AG04449 (cell line): ENCODE data around the gene KMT2C.

ENCODE experiments used
- CTCF ChIA-PET: fragments of 350-600 bp; formaldehyde crosslinking; extraction: SDS; loops from one replicate; lab custom pipeline; 2021; ENCODE audit warnings: antibody characterized with exemption; lab: Yijun Ruan, JAX
- POLR2A ChIA-PET: fragments of 400-600, 350-600 bp; formaldehyde crosslinking; extraction: SDS; loops from one replicate; lab custom pipeline; 2020; ENCODE audit warnings: antibody characterized with exemption, inconsistent platforms; lab: Yijun Ruan, JAX
- DNase-seq: peaks from one replicate; pipeline ENCODE4 v3.0.0-alpha.2; 2010; ENCODE audit warnings: low read depth, low spot score
- H3K4me3 ChIP-seq: 2 replicates; pipeline ENCODE4 v1.5.1; 2011; ENCODE audit warnings: low read depth, mild to moderate bottlenecking, control low read depth, low read length
- TF ChIP-seq, protein P1 (sequence below): IDR thresholded peaks from one replicate; pipeline ENCODE4 v1.5.1; 2011; ENCODE audit warnings: mild to moderate bottlenecking, moderate library complexity, low read length, control low read depth, inconsistent platforms; ENCODE audit not compliant: insufficient read depth; ENCODE audit errors: missing control alignments

Gene KMT2C

DNA sequence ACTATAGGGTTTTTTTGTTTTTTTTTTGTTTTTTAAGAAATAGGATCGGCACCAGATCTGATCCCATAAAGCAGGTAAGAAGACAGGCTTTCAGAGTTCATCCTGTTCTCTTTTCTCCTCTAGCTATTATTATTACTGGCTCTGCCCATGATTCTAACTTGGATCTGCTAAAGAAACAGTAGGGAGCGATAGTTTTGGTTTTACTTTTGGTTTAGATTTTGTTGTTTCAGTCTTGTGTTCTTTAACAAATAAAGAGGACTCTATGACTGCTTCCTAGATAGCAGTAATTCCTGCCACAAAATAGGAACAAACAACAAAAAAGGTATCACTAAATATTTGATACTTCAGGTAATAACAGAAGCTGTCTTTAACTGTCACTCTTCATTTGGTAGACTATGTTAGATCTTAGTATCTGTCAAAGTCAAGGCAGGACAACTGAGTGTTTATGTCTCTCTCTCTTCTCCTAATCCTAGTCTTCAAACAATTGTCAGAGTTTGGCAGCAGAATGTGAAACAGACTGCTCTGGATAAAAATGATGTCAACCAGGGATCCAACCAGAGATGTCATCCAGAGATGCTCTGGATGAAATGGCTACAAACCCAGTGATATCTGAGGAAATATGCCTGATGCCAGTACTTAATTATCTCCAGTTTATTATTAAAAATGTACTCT, 99.8 kb downstream of the KMT2C start:
- no peak overlapping the region for H3K4me3 ChIP-seq
- CTCF ChIA-PET, result interaction anchor here (0.8 to 2.8 kb wide), 8 partner anchors 11 to 371 kb away, joined by 3 to 15 read pairs (median 4); no protein-coding TSS in a partner anchor

DNA sequence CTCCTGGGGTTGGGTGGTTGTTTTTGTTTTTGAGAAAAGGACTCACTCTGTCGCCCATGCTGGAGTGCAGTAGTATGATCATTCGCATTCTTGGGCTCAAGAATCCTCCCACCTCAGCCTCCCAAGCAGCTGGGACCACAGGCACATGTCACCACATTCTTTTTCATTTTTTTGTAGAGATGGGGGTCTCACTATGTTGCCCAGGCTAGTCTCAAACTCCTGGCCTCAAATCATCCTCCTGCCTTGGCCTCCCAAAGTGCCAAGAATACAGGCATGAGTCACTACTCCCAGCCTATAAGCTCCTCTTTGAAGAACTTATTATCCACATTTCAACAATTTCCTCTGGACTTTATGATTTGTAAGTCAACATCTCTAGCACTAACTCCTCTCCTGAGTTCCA, 102.7 kb downstream of the KMT2C start:
- no peak for DNase-seq
- CTCF ChIA-PET, result interaction anchor here (1.1 to 4.3 kb wide), 6 partner anchors 8 to 374 kb away, joined by 3 to 24 read pairs (median 4); no protein-coding TSS in a partner anchor
- TF ChIP-seq, protein P1, sequence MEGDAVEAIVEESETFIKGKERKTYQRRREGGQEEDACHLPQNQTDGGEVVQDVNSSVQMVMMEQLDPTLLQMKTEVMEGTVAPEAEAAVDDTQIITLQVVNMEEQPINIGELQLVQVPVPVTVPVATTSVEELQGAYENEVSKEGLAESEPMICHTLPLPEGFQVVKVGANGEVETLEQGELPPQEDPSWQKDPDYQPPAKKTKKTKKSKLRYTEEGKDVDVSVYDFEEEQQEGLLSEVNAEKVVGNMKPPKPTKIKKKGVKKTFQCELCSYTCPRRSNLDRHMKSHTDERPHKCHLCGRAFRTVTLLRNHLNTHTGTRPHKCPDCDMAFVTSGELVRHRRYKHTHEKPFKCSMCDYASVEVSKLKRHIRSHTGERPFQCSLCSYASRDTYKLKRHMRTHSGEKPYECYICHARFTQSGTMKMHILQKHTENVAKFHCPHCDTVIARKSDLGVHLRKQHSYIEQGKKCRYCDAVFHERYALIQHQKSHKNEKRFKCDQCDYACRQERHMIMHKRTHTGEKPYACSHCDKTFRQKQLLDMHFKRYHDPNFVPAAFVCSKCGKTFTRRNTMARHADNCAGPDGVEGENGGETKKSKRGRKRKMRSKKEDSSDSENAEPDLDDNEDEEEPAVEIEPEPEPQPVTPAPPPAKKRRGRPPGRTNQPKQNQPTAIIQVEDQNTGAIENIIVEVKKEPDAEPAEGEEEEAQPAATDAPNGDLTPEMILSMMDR, result no peak
- POLR2A ChIA-PET, result no interaction called here
- no peak overlapping the region for H3K4me3 ChIP-seq

More for the DNA sequence above, 99.8 kb downstream of the KMT2C start:
- DNase-seq, result no peak
- TF ChIP-seq, protein P1, result no peak
- POLR2A ChIA-PET, result no interaction called here

DNA sequence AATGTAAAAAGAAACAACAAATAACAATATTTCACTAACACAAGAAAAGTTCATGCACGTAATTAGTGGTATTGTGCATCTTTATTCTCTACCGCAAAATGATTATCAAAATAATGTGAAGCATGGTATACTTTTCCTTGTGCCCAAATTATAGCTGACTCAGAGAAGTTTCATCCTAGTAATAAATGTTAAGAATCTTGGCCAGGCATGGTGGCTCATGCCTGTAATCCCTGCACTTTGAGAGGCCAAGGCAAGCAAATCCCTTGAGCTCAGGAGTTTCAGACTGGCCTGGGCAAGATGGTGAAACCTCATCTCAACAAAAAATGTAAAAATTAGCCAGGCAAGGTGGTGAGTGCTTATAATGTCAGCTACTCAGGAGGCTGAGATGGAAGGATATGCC, 105.0 kb downstream of the KMT2C start:
- ChIA-PET CTCF (interaction anchor here (4.0 to 4.3 kb wide), 2 partner anchors 10 to 376 kb away, joined by 16 to 24 read pairs; no protein-coding TSS in a partner anchor), POLR2A (no interaction called here)
- TF ChIP-seq, protein P1, result no peak
- no peak overlapping the region for H3K4me3 ChIP-seq
- peak; percentile 7 for DNase-seq

DNA sequence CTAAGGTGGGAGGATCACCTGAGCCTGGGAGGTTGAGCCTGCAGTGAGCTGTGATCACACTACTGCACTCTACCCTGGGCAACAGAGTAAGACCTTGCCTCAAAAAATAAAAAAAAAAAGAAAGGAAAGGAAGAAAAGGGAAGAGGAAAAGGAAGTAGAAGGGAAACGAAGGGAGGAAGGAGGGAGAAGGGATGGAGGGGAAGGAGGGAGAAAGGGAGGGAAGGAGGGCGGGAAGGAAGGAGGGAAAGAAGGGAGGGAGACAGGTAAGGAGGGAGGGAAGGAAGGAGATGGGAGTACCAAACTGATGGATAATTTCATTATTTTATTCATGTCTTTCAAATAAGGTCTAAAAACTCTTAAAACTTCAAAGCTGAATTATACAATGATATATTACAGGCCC, 106.3 kb downstream of the KMT2C start:
- CTCF ChIA-PET, result interaction anchor here (1.8 to 4.0 kb wide), 2 partner anchors 12 kb away, joined by 6 to 24 read pairs; no protein-coding TSS in a partner anchor
- TF ChIP-seq, protein P1, result no peak
- POLR2A ChIA-PET, result no interaction called here
- no peak for DNase-seq
- H3K4me3 ChIP-seq, result no peak overlapping the region

DNA sequence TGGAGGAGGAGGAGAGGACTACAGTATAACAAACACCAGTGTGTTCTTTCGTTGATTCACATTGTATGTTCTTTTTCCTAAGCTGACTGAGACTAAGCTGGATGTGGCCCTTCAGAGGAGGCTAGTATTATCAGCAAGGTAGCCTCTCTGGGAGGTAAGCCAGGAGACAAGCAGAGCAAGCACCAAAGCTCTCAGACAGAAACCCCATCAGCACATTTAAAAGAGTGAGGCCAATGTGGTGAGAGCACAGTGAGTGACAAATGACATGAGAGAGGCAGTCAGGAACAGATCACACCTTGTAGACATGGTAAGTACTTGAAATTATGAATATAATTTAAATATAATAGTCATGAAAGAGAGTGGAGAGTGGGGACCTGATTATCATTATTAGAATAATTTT, 107.6 kb downstream of the KMT2C start:
- no peak for DNase-seq
- TF ChIP-seq, protein P1, result no peak
- POLR2A ChIA-PET, result interaction anchor here (0.7 kb wide), 1 partner anchor 109 kb away, joined by 4 read pairs; no protein-coding TSS in a partner anchor
- H3K4me3 ChIP-seq, result no peak overlapping the region
- CTCF ChIA-PET, result interaction anchor here (1.8 kb wide), 1 partner anchor 13 kb away, joined by 6 read pairs; no protein-coding TSS in a partner anchor

DNA sequence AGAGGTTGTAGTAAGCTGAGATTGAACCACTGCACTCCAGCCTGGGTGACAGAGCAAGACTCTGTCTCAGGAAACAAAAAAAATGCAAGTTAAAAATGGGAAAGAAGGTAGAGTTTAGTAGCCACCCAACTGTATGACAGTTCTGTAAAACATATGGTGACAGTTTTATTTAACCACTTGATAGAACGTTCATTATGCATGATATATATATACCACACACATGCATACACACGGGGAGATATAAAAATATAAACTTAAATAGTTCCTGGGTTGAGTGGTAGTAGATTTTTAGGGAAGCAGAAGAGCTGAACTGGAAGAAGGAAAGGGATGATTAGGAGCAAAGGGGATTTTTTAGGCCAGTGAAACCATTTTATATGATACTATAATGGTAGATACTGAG, 120.0 kb downstream of the KMT2C start:
- ChIA-PET CTCF (interaction anchor here (0.7 to 1.3 kb wide), 3 partner anchors 11 to 79 kb away, joined by 3 read pairs; no protein-coding TSS in a partner anchor), POLR2A (no interaction called here)
- no peak for DNase-seq
- no peak overlapping the region for H3K4me3 ChIP-seq
- TF ChIP-seq, protein P1, result no peak
